ENCODE results near the gene ACACA.
"Not testable (repeated sequence)": the region's sequence is repeated elsewhere in the genome, so short reads cannot be mapped to it uniquely, and the experiment has no call there.

Gene ACACA

DNA sequence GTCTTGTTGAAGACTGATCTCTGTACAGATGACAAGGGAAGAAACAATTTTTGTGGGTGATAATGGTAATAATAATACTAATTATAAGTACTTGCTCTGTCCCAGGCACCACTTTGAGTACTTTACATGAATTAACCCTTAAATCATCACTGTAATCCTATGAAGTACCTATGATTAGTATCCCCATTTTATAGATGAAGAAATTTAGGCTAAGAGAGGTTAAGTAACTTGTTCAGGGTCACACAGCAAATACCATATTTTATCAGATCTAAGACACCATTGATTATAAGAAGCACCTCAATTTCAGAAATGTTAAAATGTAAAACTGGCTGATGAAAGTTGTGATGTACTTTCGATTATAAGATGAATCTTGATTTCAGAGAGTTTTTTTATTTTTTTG, 18.6 kb upstream of the ACACA start:
- no peak overlapping the region for H3K4me2 ChIP-seq (ENCODE audit: low read length)
- H3K9ac ChIP-seq (ENCODE audit: low read depth, low read length): no peak overlapping the region
- H3K4me1 ChIP-seq (ENCODE audit: control insufficient read depth, insufficient read depth, low read length): peaks cover 7% of the 10 kb centered on the region
- H3K27me3 ChIP-seq (ENCODE audit: control insufficient read depth, insufficient read depth, low read length): no peaks in the 10 kb centered on the region
- peaks cover 43% of the 10 kb centered on the region for H3K36me3 ChIP-seq (ENCODE audit: insufficient read depth, low read length)
- H3K4me3 ChIP-seq (ENCODE audit: low read length): no peak overlapping the region
- H3K9me3 ChIP-seq (replicated peaks; ENCODE audit: low read length): no peaks in the 10 kb centered on the region

DNA sequence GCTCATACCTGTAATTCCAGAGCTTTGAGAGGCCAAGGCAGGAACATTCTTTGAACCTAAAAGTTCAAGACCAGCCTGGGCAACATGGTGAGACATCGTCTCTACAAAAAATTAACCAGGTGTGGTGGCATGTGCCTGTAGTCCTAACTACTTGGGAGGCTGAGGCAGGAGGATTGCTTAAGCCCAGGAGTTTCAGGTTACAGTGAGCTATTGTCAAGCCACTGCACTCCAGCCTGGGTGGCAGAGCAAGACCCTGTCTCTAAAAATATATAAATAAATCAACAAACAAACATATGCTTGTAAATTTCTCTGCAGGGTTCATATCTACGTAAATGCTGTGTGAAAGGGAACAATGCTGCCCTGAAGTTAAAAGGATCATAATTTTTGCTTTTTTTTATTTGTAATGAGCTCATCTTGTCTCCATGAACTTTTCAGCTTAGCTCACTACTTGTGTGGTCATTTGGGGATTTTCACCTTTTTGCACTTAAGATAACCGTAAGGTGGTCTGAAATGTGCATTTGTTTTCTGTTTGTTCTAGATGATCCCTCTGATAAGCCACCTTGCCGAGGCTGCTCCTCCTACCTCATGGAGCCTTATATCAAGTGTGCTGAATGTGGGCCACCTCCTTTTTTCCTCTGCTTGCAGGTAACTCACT, 16.5 kb upstream of the ACACA start:
- Histone ChIP-seq H3K4me2 (ENCODE audit: low read length) (no peak overlapping the region), H3K4me3 (ENCODE audit: low read length) (no peak overlapping the region), H3K9me3 (replicated peaks; ENCODE audit: low read length) (no peaks in the 10 kb centered on the region), H3K4me1 (ENCODE audit: control insufficient read depth, insufficient read depth, low read length) (no peaks in the 10 kb centered on the region), H3K27me3 (ENCODE audit: control insufficient read depth, insufficient read depth, low read length) (no peaks in the 10 kb centered on the region), H3K36me3 (ENCODE audit: insufficient read depth, low read length) (peaks cover 40% of the 10 kb centered on the region), H3K9ac (ENCODE audit: low read depth, low read length) (no peak overlapping the region)

DNA sequence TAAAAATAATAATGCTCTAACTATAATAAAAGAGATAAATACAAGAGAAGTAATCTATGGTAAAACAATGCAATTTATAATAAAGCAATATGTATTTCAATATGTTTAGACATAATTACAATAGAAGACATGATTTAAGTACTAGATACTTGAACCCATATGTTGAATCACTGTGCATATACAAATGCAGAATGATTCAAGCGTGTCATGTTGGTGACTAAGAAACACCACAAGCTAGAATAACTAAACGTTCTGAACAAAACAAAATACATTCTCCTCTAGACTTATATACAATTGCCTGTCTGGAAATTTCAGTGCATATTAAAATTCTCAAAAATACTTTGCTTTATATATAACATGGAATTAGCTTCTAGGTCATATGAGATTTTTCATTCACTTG, 11.2 kb upstream of the ACACA start:
- peaks cover 5% of the 10 kb centered on the region for H3K4me1 ChIP-seq (ENCODE audit: control insufficient read depth, insufficient read depth, low read length)
- H3K9ac ChIP-seq (ENCODE audit: low read depth, low read length): no peak overlapping the region
- H3K4me2 ChIP-seq (ENCODE audit: low read length): no peak overlapping the region
- H3K27me3 ChIP-seq (ENCODE audit: control insufficient read depth, insufficient read depth, low read length): no peaks in the 10 kb centered on the region
- no peak overlapping the region for H3K4me3 ChIP-seq (ENCODE audit: low read length)
- peaks cover 21% of the 10 kb centered on the region for H3K36me3 ChIP-seq (ENCODE audit: insufficient read depth, low read length)
- H3K9me3 ChIP-seq (replicated peaks; ENCODE audit: low read length): no peaks in the 10 kb centered on the region

DNA sequence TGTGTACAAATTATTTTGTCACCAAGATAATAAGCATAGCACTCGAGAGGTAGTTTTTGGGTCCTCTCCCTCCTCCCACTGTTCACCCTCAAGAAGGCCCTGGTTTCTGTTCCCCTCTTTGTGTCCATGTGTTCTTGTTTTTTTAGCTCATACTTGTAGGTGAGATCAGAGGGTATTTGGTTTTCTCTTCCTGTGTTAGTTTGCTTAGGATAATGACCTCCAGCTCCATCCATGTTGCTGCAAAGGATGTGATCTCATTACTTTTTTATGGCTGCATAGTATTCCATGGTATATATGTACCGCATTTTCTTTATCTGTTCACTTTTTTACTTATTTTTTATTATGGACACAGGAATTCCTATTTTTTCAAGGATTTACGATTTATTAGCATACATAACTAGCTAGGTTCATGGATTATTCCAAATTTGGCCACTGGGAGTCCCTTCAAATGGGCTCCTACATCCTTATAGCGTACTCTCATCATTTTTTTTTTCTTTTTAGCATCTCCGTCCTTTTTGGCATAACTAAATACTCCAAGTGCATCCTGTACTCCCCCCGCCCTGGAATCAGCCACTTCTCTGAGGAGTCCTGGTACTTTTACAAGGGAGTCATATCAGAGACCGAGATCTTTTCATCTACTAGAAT, 7.4 kb upstream of the ACACA start:
- Histone ChIP-seq H3K4me1 (ENCODE audit: control insufficient read depth, insufficient read depth, low read length) (peaks cover 5% of the 10 kb centered on the region), H3K36me3 (ENCODE audit: insufficient read depth, low read length) (peaks cover 26% of the 10 kb centered on the region), H3K4me3 (ENCODE audit: low read length) (no peak overlapping the region), H3K27me3 (ENCODE audit: control insufficient read depth, insufficient read depth, low read length) (no peaks in the 10 kb centered on the region), H3K9me3 (replicated peaks; ENCODE audit: low read length) (no peaks in the 10 kb centered on the region), H3K9ac (ENCODE audit: low read depth, low read length) (no peak overlapping the region), H3K4me2 (ENCODE audit: low read length) (no peak overlapping the region)

DNA sequence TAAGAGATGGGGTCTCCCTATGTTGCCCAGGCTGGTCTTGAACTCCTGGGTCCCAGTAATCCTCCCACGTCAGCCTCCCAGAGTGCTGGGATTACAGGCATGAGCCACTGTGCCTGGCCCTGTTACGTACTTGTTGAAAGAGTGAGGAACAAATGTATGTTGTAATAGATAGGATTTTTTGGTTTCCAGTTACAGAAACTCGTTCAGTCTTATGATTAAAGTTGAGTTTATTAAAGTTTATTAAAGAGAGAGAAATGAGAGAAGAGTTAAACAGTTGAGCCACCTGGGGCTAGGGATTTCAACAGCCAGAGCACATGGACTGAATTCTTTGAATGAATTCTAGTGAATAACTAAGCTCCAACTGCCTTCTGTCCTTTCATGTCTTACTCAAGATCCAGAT, 3.7 kb upstream of the ACACA start:
- Histone ChIP-seq H3K9ac (ENCODE audit: low read depth, low read length) (no peak overlapping the region), H3K4me2 (ENCODE audit: low read length) (no peak overlapping the region), H3K27me3 (ENCODE audit: control insufficient read depth, insufficient read depth, low read length) (no peaks in the 10 kb centered on the region), H3K36me3 (ENCODE audit: insufficient read depth, low read length) (peaks cover 29% of the 10 kb centered on the region), H3K9me3 (replicated peaks; ENCODE audit: low read length) (no peaks in the 10 kb centered on the region), H3K4me1 (ENCODE audit: control insufficient read depth, insufficient read depth, low read length) (no peaks in the 10 kb centered on the region), H3K4me3 (ENCODE audit: low read length) (no peak overlapping the region)

DNA sequence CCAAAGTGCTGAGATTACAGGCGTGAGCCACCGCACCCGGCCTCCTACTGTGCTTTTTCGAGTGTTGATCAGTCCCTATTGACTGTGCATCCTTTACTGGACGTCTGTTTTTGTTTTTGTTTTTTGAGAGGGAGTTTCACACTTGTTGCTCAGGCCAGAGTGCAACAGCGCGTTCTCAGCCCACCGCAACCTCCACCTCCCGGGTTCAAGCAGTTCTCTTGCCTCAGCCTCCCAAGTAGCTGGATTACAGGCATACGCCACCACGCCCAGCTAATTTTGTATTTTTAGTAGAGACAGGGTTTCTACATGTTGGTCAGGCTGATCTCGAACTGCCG, 1.5 kb upstream of the ACACA start:
- H3K27me3 ChIP-seq (ENCODE audit: control insufficient read depth, insufficient read depth, low read length); H3K4me3 ChIP-seq (ENCODE audit: low read length); H3K4me1 ChIP-seq (ENCODE audit: control insufficient read depth, insufficient read depth, low read length); H3K9ac ChIP-seq (ENCODE audit: low read depth, low read length); H3K9me3 ChIP-seq (replicated peaks; ENCODE audit: low read length): not testable (repeated sequence)
- Histone ChIP-seq H3K36me3 (ENCODE audit: insufficient read depth, low read length) (peaks cover 12% of the 10 kb centered on the region), H3K4me2 (ENCODE audit: low read length) (peak overlapping the region; percentile 85)

DNA sequence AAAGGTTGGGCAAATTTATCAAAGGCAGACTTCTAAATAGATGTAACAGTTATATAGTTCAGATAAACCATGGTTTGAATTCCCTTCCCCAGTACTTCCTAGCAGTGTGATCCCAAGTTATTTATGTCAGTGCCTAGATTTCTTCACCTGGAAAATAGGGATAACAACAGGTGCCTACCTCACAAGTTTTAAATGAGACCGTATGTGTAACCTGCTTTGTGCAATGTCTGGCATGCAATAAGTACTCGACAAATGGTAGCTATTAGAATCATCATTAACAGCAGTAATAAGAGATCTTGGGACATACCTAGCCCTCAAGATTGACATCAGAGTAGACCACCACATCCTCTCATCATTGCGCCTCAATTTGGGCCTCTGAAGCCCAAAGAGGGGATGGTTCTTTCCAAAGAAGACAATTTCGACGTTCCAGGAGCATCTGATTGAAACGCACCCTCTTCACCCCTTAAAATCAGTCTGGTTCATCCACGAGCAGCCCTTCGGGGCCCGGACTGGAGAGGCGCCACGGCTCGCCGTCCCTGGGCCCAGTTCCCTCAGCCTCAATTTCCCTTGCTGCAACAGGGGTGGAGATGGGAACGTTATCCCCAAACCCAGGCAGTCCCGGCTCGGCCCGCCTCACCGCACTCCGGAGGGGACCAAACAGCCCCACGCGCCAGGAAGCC, 541 bp downstream of the ACACA start:
- no peaks in the 10 kb centered on the region for H3K9me3 ChIP-seq (replicated peaks; ENCODE audit: low read length)
- peak overlapping the region; percentile 98 for H3K4me3 ChIP-seq (ENCODE audit: low read length)
- H3K36me3 ChIP-seq (ENCODE audit: insufficient read depth, low read length): peaks cover 10% of the 10 kb centered on the region
- H3K9ac ChIP-seq (ENCODE audit: low read depth, low read length): peak overlapping the region; percentile 93
- H3K27me3 ChIP-seq (ENCODE audit: control insufficient read depth, insufficient read depth, low read length): no peaks in the 10 kb centered on the region
- H3K4me1 ChIP-seq (ENCODE audit: control insufficient read depth, insufficient read depth, low read length): peaks cover 5% of the 10 kb centered on the region
- H3K4me2 ChIP-seq (ENCODE audit: low read length): peak overlapping the region; percentile 83

DNA sequence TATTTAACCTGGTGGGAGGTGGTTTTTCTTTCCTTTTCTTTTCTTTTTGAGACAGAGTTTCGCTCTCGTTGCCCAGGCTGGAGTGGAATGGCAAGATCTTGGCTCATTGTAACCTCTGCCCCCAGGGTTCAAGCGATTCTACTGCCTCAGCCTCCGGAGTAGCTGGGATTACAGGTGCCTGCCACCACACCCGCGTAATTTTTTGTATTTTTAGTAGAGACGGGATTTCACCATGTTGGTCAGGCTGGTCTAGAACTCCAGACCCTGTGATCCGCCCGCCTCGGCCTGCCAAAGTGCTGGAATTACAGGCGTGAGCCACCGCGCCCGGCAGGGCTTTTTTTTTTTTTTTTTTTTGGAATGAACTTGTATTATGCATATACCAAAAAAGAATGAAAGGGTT, 1.1 kb downstream of the ACACA start:
- H3K4me3 ChIP-seq (ENCODE audit: low read length): peak overlapping the region; percentile 98
- H3K4me1 ChIP-seq (ENCODE audit: control insufficient read depth, insufficient read depth, low read length); H3K9me3 ChIP-seq (replicated peaks; ENCODE audit: low read length); H3K27me3 ChIP-seq (ENCODE audit: control insufficient read depth, insufficient read depth, low read length); H3K36me3 ChIP-seq (ENCODE audit: insufficient read depth, low read length): not testable (repeated sequence)
- peak overlapping the region; percentile 83 for H3K4me2 ChIP-seq (ENCODE audit: low read length)
- H3K9ac ChIP-seq (ENCODE audit: low read depth, low read length): peak overlapping the region; percentile 93

DNA sequence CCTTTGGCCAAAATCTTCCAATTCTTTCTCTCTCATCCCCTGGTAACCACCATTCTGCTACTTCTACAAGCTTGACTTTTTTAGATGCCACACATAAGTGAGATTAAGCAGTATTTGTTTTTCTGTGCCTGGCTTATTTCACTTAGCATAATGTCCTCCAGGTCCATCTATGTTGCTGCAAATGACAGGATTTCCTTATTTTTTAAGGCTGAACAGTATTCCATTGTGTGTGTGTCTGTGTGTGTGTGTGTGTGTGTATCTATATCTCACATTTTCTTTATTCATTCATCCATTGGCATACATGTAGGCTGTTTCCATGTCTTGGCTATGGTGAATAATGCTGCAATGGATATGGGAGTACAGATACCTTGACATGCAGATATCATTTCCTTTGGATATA, 6.1 kb downstream of the ACACA start:
- Histone ChIP-seq H3K36me3 (ENCODE audit: insufficient read depth, low read length) (no peaks in the 10 kb centered on the region), H3K9me3 (replicated peaks; ENCODE audit: low read length) (no peaks in the 10 kb centered on the region), H3K4me3 (ENCODE audit: low read length) (no peak overlapping the region), H3K4me1 (ENCODE audit: control insufficient read depth, insufficient read depth, low read length) (peaks cover 9% of the 10 kb centered on the region), H3K27me3 (ENCODE audit: control insufficient read depth, insufficient read depth, low read length) (no peaks in the 10 kb centered on the region), H3K4me2 (ENCODE audit: low read length) (no peak overlapping the region), H3K9ac (ENCODE audit: low read depth, low read length) (no peak overlapping the region)

DNA sequence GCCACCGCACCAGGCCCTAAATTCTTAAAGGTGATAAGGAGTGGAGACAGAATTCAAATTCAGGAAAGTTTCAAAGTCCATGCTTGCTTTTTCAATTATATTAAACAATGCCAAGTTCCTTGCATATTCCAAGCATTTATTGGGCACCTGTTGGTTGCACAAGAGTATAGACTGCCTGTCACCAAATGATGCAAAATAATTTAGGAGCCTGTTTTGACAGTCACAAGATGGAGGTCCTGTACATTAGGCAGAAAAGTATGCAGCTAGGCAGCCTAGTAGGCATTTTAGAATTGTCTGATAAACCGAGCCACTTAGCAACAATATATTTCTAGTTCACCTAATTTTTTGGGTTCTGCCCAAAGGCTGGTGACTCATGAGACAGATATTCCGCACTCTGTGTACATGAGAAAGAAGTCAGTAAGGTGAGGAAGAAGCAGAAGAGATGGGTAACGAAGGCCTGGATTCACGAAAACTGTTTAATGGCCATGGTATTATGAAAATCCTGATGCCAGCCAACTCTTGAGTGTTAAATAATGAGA, 7.3 kb downstream of the ACACA start:
- no peak overlapping the region for H3K4me2 ChIP-seq (ENCODE audit: low read length)
- H3K4me1 ChIP-seq (ENCODE audit: control insufficient read depth, insufficient read depth, low read length): peaks cover 5% of the 10 kb centered on the region
- no peaks in the 10 kb centered on the region for H3K27me3 ChIP-seq (ENCODE audit: control insufficient read depth, insufficient read depth, low read length)
- no peak overlapping the region for H3K9ac ChIP-seq (ENCODE audit: low read depth, low read length)
- no peaks in the 10 kb centered on the region for H3K36me3 ChIP-seq (ENCODE audit: insufficient read depth, low read length)
- H3K9me3 ChIP-seq (replicated peaks; ENCODE audit: low read length): no peaks in the 10 kb centered on the region
- H3K4me3 ChIP-seq (ENCODE audit: low read length): no peak overlapping the region

DNA sequence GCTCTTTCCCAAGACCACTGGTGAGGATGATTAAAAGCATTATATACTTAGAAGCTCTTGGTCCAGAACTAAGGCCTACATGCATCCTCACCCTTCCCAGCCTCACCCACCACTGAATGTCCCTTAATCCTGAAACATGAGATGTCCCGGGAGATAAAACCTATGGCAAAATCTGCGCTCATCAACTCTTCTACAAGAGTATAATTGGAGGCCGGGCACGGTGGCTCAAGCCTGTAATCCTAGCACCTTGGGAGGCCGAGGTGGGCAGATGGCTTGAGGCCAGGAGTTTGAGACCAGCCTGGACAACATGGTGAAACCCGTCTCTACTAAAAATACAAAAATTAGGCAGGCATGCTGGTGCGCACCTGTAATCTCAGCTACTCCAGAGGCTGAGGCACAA, 13.3 kb downstream of the ACACA start:
- H3K4me1 ChIP-seq (ENCODE audit: control insufficient read depth, insufficient read depth, low read length): peaks cover 13% of the 10 kb centered on the region
- no peaks in the 10 kb centered on the region for H3K9me3 ChIP-seq (replicated peaks; ENCODE audit: low read length)
- H3K4me3 ChIP-seq (ENCODE audit: low read length): no peak overlapping the region
- no peaks in the 10 kb centered on the region for H3K27me3 ChIP-seq (ENCODE audit: control insufficient read depth, insufficient read depth, low read length)
- no peaks in the 10 kb centered on the region for H3K36me3 ChIP-seq (ENCODE audit: insufficient read depth, low read length)
- H3K4me2 ChIP-seq (ENCODE audit: low read length): no peak overlapping the region
- no peak overlapping the region for H3K9ac ChIP-seq (ENCODE audit: low read depth, low read length)

Data from skeletal muscle satellite cell (primary cell).